Stimulated activated CD4-positive, alpha-beta T cell treated with anti-CD3 and anti-CD28 coated beads, Interleukin-1b, Interleukin-23, amount 100 ng/mL, for 1 hour (primary cell): ENCODE data around the gene S1PR3.

Experiments used
- DNase-seq, 2 donors: peaks; one replicate each; pipeline ENCODE4 v3.0.0-alpha.2; 2020; ENCODE audit warnings: low read depth in 2 of 2

S1PR3 gene

DNA sequence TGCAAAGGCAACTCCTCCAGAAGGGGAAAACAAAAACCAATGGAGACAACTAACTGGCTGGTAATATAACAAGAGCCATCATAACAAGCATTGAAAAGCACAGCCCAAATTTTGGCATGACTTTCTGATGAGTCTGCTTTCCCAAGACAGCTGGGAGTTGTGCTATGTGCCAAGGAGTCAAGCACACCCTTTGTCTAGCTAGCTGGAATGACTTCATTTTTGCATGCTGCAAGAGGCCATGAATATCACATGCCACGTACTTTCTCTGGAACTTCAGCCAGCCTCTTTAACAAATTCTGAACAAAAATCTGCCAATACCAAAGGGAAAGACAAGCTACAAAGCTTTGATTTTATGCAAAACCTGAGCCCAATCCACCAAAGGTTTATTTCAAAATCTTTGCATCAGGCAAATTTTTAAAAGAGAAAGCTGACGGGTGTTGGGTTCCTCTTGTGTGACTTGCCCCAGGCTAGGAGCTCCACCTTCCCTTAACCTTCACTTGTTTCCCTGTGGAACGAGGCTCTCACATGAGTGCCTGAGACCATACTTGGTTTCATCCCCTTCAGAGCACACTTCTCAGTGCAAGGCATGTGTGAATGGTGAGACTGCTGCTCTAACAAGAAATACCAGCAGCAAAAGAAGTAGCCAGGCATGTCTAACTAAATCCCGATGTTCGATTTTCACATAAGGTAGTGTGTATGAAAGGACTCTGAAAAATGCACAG, 47.3 kb downstream of the S1PR3 start:
- no peak for DNase-seq

DNA sequence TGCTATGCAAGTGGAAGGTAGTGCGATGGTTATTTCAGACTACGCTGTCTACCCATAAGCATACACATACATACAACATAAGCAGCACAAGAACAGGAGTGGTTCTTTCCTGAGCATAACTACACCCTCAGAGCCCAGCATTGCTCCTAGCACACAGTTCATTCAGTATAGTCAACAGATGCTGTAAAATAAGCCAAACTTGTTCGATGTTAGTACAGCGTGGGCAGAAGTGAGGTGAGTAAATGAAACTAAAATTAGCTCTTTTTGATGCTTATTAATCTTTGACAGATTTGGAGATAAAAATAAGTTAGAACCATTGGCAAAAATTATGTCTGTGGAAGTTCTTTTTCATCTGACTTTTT, 47.8 kb downstream of the S1PR3 start:
- DNase-seq, result no peak

DNA sequence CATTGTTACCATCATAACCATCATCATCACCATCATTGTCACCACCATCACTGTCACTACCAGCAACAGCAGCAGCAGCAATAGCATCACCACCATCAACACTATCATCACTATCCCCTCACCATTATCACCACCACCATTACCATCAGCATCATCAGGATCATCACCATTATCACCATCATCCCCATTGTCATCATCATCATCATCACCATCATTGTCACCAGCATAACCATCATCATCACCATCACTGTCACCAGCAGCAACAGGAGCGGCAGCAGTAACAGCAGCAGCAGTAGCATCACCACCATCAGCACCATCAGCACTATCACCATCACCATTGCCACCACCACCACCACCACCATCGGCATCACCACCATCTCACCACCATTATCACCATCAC, 48.4 kb downstream of the S1PR3 start:
- no peak for DNase-seq

- no peak for DNase-seq
These were observed 51.7 kb downstream of the S1PR3 start for GRCh38 chr9:89042984-89043383.

DNA sequence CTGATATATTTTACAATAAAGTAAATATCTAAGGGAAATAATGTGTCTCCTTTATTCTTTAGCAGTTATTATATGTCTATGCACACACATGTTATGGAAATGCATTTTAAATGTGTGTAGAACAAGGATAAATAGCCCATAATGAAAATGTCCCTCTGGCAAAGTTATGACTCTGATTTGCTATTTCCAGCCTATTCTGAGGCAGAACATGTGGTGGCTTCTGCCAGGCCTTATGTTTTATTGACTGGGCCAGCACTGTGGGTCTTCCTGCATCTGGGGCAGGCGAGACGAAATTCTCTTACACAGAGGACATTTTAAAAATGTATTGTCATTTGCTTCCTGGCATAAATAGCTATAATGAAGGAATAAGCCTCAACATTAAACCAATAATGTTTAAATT, 52.8 kb downstream of the S1PR3 start:
- no peak for DNase-seq

DNA sequence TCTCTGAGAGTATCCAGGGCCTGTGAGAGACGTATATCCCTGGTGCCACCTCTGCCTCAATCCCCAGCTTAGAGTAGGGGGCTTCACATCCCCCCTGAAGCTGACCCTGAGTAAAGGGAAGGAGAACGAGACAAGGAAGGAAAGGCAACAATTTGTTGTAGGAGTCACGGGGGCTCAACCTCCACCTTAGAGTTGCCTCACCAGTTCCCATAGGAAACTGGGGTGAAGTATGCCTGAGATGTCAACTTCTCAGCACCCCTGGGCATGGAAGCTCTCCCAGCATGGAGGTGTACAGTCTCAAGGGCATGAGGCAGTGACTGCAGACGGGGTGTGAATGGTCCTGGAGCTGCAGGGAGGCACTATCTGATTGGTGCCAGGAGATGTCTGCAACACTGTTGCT, 53.6 kb downstream of the S1PR3 start:
- DNase-seq, result no peak

DNA sequence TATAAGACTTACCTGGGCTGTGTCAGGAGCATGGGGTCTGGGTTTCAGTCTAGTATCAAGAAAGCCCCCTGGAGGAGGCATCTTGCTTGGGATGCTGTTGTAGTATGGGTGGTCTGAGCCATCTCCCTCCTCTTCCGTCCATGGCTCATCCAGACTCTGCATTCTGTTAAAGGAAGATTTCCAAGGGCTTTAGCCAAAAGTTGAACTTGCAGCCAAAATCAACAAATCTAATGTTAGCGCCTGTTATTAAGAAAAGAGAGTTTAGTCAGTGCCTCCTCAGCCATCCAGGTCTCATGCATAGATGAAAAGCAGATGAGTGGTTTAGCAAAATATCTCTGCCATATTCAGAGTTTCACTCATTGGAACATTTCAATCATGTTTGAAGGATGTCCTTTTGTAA, 55.6 kb downstream of the S1PR3 start:
- no peak for DNase-seq

- DNase-seq, result no peak
These were observed 56.4 kb downstream of the S1PR3 start for GRCh38 chr9:89047667-89048066.

DNA sequence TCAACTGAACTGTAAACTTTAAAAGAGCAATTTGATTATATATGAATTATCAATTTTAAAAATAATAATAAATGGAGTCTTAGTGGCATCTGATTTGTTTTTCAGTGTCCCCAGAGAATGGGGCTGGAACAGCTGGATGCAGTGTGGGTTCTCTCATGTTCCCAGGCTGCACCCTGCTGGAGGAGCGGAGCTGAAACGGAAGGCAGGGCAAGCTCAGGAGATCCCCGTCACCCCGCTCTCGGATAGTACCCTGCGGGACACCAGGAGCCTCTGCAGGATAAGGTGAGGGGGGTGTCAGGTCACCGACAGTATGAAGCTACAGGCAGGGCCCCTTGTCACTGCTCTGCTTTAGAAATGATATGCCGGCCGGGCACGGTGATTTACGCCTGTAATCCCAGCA, 57.3 kb downstream of the S1PR3 start:
- no peak for DNase-seq

- DNase-seq, result no peak
These were observed 58.4 kb downstream of the S1PR3 start for GRCh38 chr9:89049646-89050045.

GRCh38 chr9:89051421-89052025, 60.3 kb downstream of the S1PR3 start:
- no peak for DNase-seq

GRCh38 chr9:89052470-89053097, 61.3 kb downstream of the S1PR3 start:
- no peak for DNase-seq

- DNase-seq, result no peak
These were observed 62.0 kb downstream of the S1PR3 start for GRCh38 chr9:89053301-89053700.
